K562 (cell line): ENCODE measurements around the gene IDI2. TPM values are rescaled to one million over a fixed set of nuclear protein-coding genes. Genes with fewer than 3 reads are reported as not detected.

Experiments
- CAMTA2 ChIP-seq: fragments of 250-450 bp; sonication (Bioruptor Pico); conservative IDR thresholded peaks from 2 replicates; pipeline ENCODE4 v1.5.1; 2022
- ETS2 ChIP-seq: IDR thresholded peaks from 2 replicates; pipeline ENCODE4 v1.6.1; 2016; ENCODE audit warnings: borderline replicate concordance, missing genetic modification characterization, mild to moderate bottlenecking, moderate library complexity, missing compliant biosample characterization; ENCODE audit not compliant: poor library complexity, severe bottlenecking
- FIP1L1 ChIP-seq: fragments of 200-400 bp; formaldehyde crosslinking; IDR thresholded peaks from 2 replicates; pipeline ENCODE4 v1.6.1; 2018; ENCODE audit warnings: mild to moderate bottlenecking, low read depth, low read length; ENCODE audit not compliant: poor library complexity, severe bottlenecking
- FOXJ3 ChIP-seq: sonication (generic); formaldehyde crosslinking; IDR thresholded peaks from 2 replicates; pipeline ENCODE4 v1.4.0; 2020; ENCODE audit warnings: mild to moderate bottlenecking, missing genetic modification reagents
- HLTF ChIP-seq: fragments of 450-650 bp; IDR thresholded peaks from 2 replicates; pipeline ENCODE4 v1.6.1; 2016
- HNRNPUL1 ChIP-seq: fragments of 200-400 bp; formaldehyde crosslinking; IDR thresholded peaks from 2 replicates; pipeline ENCODE4 v1.6.1; 2017; ENCODE audit warnings: low read length
- MNT ChIP-seq, 2 experiments: fragments of 450-650 bp; conservative IDR thresholded peaks; 2 replicates each; pipeline ENCODE4 v1.6.1; 2017; ENCODE audit warnings: mild to moderate bottlenecking in 2 of 2, moderate library complexity in 2 of 2
- NKRF ChIP-seq: fragments of 450-650 bp; IDR thresholded peaks from 2 replicates; pipeline ENCODE4 v1.6.1; 2016; ENCODE audit warnings: borderline replicate concordance
- POLR2B ChIP-seq: fragments of 450-650 bp; IDR thresholded peaks from 2 replicates; pipeline ENCODE4 v1.6.1; 2018; ENCODE audit warnings: low read depth; ENCODE audit not compliant: partially characterized antibody
- POU5F1 ChIP-seq: fragments of 150-350 bp; IDR thresholded peaks from 2 replicates; pipeline ENCODE4 v1.6.1; 2014; ENCODE audit warnings: borderline replicate concordance, low read length, low read depth, mild to moderate bottlenecking; ENCODE audit not compliant: partially characterized antibody
- PTBP1 ChIP-seq: fragments of 200-400 bp; formaldehyde crosslinking; IDR thresholded peaks from 2 replicates; pipeline ENCODE4 v1.6.1; 2017; ENCODE audit warnings: low read depth, low read length
- RHOXF2B ChIP-seq: fragments of 250-450 bp; sonication (Bioruptor Pico); conservative IDR thresholded peaks from 2 replicates; pipeline ENCODE4 v1.5.1; 2021
- SMARCC2 ChIP-seq: fragments of 450-650 bp; IDR thresholded peaks from 2 replicates; pipeline ENCODE4 v1.6.1; 2017; ENCODE audit warnings: antibody characterized with exemption, moderate library complexity, mild to moderate bottlenecking, low read depth
- TRIM24 ChIP-seq, 2 experiments: fragments of 450-650 bp; IDR thresholded peaks; 2 replicates each; pipeline ENCODE4 v1.6.1; 2016
- ZFP30 ChIP-seq: fragments of 250-450 bp; sonication (Bioruptor Pico); IDR thresholded peaks from 2 replicates; pipeline ENCODE4 v1.8.0; 2022; ENCODE audit warnings: moderate library complexity, mild to moderate bottlenecking, inconsistent platforms, borderline replicate concordance
- ZNF696 ChIP-seq: fragments of 250-450 bp; sonication (Bioruptor Pico); conservative IDR thresholded peaks from 2 replicates; pipeline ENCODE4 v1.4.0; 2020; ENCODE audit warnings: mild to moderate bottlenecking, moderate library complexity
- ZNF830 ChIP-seq: fragments of 250-450 bp; sonication (Bioruptor Pico); IDR thresholded peaks from 2 replicates; pipeline ENCODE4 v1.5.0; 2021; ENCODE audit warnings: mild to moderate bottlenecking
- polyA plus RNA-seq, 8 experiments: library from polyadenylated mRNA; depleted of rRNA in 4 of 8; stranded (reverse) in 5 of 8; unstranded in 3 of 8; fragments of >200 nt; fragmentation: Nextera tagmentation in 2 of 8; fragmentation: Illumina TruSeq in 1 of 8; extraction: Ambion mirVana in 2 of 8; extraction: Trizol in 1 of 8; gene quantifications; 2 replicates each; pipeline versions ENCODE4 v1.2.1 to v1.2.3, GENCODE V29; 2011 to 2014; ENCODE audit warnings: inconsistent platforms in 1 of 8, missing spikeins in 1 of 8
- total RNA-seq, 7 experiments: library from RNA; depleted of rRNA in 6 of 7; stranded (reverse); fragments of >200 nt in 6 of 7; fragmentation: Illumina TruSeq in 2 of 7; extraction: Trizol in 2 of 7; gene quantifications; 2 replicates each; pipeline versions ENCODE4 v1.2.1 to v1.2.3, GENCODE V29; 2011 to 2021; ENCODE audit warnings: low replicate concordance in 1 of 7
- TF ChIP-seq, protein P1 (sequence below): fragments of 250-450 bp; sonication (Bioruptor Pico); IDR thresholded peaks from 2 replicates; pipeline ENCODE4 v1.5.1; 2021; ENCODE audit warnings: mild to moderate bottlenecking
- TF ChIP-seq, protein P2 (sequence below): IDR thresholded peaks from 2 replicates; pipeline ENCODE4 v1.6.1; 2011; ENCODE audit not compliant: insufficient read length; ENCODE audit errors: extremely low read depth
- TF ChIP-seq, protein P3 (sequence below): fragments of 150-350 bp; conservative IDR thresholded peaks from 2 replicates; pipeline ENCODE4 v1.6.1; 2014; ENCODE audit warnings: low read length

Gene IDI2
- total and polyA plus RNA-seq, 9 of the 15 experiments (the other 6 are each of a cell fraction or from before 2014, with no cell fraction given): not detected

GRCh38 chr10:1048732-1049424 lies 23.2 kb upstream of the IDI2 start, which contains the start of gene IDI1 (continued):
- no peak for TF ChIP-seq TRIM24 (IDR thresholded peaks at IDR 0.05)
- TF ChIP-seq PTBP1: no peak
- TF ChIP-seq, protein P1, sequence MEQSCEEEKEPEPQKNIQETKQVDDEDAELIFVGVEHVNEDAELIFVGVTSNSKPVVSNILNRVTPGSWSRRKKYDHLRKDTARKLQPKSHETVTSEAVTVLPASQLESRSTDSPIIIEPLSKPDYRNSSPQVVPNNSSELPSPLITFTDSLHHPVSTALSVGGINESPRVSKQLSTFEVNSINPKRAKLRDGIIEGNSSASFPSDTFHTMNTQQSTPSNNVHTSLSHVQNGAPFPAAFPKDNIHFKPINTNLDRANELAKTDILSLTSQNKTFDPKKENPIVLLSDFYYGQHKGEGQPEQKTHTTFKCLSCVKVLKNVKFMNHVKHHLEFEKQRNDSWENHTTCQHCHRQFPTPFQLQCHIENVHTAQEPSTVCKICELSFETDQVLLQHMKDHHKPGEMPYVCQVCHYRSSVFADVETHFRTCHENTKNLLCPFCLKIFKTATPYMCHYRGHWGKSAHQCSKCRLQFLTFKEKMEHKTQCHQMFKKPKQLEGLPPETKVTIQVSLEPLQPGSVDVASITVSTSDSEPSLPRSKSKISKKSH (CRISPR knock-in tag): no peak
- TF ChIP-seq CAMTA2 (CRISPR knock-in tag): no peak
- no peak for TF ChIP-seq RHOXF2B (CRISPR knock-in tag)
- peak; percentile 83 to 92 for TF ChIP-seq MNT (conservative IDR thresholded peaks at IDR 0.05)
- no peak for TF ChIP-seq ETS2 (tag)
- no peak for TF ChIP-seq HNRNPUL1
- no peak for TF ChIP-seq SMARCC2
- TF ChIP-seq POU5F1: no peak
- no peak for TF ChIP-seq ZNF696 (CRISPR knock-in tag)
- peak; percentile 92 for TF ChIP-seq FIP1L1
- TF ChIP-seq, protein P2, sequence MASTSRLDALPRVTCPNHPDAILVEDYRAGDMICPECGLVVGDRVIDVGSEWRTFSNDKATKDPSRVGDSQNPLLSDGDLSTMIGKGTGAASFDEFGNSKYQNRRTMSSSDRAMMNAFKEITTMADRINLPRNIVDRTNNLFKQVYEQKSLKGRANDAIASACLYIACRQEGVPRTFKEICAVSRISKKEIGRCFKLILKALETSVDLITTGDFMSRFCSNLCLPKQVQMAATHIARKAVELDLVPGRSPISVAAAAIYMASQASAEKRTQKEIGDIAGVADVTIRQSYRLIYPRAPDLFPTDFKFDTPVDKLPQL: no peak
- TF ChIP-seq HLTF: no peak; the same call in 1 of the 2 replicates
- TF ChIP-seq ZFP30: no peak
- TF ChIP-seq ZNF830 (CRISPR knock-in tag): peak; percentile 79; the same call in 1 of the 2 replicates
- no peak for TF ChIP-seq FOXJ3 (CRISPR knock-in tag)
- TF ChIP-seq POLR2B: peak; percentile 82
- peak; percentile 79; the same call in 1 of the 2 replicates for TF ChIP-seq NKRF
- TF ChIP-seq, protein P3, sequence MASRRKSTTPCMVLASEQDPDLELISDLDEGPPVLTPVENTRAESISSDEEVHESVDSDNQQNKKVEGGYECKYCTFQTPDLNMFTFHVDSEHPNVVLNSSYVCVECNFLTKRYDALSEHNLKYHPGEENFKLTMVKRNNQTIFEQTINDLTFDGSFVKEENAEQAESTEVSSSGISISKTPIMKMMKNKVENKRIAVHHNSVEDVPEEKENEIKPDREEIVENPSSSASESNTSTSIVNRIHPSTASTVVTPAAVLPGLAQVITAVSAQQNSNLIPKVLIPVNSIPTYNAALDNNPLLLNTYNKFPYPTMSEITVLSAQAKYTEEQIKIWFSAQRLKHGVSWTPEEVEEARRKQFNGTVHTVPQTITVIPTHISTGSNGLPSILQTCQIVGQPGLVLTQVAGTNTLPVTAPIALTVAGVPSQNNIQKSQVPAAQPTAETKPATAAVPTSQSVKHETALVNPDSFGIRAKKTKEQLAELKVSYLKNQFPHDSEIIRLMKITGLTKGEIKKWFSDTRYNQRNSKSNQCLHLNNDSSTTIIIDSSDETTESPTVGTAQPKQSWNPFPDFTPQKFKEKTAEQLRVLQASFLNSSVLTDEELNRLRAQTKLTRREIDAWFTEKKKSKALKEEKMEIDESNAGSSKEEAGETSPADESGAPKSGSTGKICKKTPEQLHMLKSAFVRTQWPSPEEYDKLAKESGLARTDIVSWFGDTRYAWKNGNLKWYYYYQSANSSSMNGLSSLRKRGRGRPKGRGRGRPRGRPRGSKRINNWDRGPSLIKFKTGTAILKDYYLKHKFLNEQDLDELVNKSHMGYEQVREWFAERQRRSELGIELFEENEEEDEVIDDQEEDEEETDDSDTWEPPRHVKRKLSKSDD: no peak
